AG20443 (cell line): ENCODE results near the gene AP1S1.
"Not testable (repeated sequence)": the region's sequence is repeated elsewhere in the genome, so short reads cannot be mapped to it uniquely, and the experiment has no call there.

Source experiments
- DNase-seq: peaks from one replicate; pipeline ENCODE4 v3.0.0; 2012; ENCODE audit warnings: low spot score, mixed read lengths

The AP1S1 gene

DNA sequence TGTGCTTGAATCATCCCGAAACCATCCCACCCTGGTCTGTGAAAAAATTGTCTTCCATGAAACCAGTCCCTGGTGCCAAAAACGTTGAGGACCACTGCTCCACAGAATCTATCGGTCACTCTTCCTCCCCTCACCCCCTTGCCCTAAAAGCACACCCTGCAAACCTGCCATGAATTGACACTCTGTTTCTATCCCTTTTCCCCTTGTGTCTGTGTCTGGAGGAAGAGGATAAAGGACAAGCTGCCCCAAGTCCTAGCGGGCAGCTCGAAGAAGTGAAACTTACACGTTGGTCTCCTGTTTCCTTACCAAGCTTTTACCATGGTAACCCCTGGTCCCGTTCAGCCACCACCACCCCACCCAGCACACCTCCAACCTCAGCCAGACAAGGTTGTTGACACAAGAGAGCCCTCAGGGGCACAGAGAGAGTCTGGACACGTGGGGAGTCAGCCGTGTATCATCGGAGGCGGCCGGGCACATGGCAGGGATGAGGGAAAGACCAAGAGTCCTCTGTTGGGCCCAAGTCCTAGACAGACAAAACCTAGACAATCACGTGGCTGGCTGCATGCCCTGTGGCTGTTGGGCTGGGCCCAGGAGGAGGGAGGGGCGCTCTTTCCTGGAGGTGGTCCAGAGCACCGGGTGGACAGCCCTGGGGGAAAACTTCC lies 28.2 kb upstream of the AP1S1 start:
- DNase-seq: peak; percentile 54

DNA sequence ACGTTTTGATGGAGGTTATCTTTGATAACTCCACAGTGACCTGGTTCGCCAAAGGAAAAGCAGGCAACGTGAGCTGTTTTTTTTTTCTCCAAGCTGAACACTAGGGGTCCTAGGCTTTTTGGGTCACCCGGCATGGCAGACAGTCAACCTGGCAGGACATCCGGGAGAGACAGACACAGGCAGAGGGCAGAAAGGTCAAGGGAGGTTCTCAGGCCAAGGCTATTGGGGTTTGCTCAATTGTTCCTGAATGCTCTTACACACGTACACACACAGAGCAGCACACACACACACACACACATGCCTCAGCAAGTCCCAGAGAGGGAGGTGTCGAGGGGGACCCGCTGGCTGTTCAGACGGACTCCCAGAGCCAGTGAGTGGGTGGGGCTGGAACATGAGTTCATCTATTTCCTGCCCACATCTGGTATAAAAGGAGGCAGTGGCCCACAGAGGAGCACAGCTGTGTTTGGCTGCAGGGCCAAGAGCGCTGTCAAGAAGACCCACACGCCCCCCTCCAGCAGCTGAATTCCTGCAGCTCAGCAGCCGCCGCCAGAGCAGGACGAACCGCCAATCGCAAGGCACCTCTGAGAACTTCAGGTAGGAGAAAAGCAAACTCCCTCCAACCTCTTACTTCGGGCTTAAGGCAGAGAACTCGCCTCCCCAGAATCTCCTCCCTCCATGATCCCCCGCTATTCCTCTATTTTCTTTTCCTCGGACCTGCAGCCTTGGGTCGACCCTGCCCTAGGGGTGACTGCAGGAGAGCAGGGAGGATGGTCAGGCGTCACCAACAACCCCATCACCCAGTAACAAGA lies 27.4 kb upstream of the AP1S1 start, which contains the start of gene SERPINE1:
Gene SERPINE1, plus strand, starts transcription at position 454 of the 809 bp plus-strand sequence. CDS start 1,290 bp downstream, outside the sequence.
- DNase-seq: peak; percentile 94

- DNase-seq: no peak
These were observed 26.7 kb upstream of the AP1S1 start for GRCh38 chr7:101127460-101128039.

GRCh38 chr7:101128040-101128834 lies 26.0 kb upstream of the AP1S1 start:
- no peak for DNase-seq

GRCh38 chr7:101129603-101130117 lies 24.6 kb upstream of the AP1S1 start:
- DNase-seq: no peak

DNA sequence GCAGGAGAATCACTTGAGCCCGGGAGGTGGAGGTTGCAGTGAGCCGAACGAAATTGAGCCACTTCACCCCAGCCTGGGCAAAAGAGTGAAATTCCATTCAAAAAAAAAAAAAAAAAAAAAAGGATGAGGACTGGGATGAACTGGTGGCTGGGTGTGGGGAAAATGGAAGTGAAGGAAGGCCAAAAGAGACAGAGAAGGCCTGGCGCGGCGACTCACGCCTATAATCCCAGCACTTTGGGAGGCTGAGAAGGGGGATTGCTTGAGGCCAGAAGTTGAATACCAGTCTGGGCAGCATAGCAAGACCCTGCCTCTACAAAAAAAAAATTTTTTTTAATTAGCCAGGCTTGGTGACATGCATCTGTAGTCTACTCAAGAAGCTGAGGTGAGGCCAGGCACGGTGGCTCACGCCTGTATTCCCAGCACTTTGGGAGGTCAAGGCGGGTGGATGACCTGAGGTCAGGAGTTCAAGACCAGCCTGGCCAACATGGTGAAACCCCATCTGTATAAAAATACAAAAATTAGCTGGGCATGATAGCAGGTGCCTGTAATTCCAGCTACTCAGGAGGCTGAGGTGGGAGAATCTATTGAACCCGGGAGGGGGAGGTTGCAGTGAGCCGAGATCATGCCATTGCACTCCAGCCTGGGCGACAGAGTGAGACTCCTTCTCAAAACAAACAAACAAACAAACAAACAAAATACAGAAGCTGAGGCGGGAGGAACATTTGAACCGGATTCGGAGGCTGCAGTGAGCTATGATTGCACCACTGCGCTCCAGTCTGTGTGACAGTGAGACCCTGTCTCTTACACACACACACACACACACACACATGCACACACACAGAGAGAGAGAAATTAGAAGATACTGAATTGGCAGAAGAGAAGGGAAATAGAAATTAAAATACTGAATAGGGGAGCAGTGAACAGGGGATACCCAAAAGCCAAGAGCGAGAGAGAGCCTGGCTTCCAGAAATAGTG lies 21.4 kb upstream of the AP1S1 start:
- DNase-seq: not testable (repeated sequence)

DNA sequence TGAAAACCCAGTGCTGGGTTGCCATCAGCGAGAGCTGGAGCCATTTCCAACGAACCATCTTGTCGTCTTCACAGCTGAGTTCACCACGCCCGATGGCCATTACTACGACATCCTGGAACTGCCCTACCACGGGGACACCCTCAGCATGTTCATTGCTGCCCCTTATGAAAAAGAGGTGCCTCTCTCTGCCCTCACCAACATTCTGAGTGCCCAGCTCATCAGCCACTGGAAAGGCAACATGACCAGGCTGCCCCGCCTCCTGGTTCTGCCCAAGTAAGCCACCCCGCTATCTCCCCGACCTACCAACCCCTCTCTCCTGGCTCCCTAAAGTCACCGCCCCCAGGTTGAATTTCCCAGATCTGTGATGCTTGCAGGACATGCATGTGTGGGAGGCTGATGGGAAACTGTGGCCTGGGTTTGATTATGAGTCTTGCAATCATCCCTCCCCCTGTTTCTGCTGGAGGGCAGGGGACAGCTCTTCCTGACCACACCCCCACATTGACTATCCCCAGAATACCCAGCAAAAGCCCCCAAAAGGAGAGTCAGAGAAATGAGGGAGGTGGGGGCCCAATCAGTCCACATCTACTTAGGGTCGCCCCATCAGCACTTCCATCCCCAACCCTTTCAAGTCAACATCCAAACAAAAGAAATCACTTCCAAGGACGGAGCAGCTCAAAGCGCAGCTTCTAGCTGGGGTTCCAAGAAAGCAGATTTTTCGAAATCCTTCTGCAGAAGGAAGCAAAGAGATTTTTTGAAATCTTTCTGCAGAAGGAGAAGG lies 20.5 kb upstream of the AP1S1 start:
- no peak for DNase-seq

DNA sequence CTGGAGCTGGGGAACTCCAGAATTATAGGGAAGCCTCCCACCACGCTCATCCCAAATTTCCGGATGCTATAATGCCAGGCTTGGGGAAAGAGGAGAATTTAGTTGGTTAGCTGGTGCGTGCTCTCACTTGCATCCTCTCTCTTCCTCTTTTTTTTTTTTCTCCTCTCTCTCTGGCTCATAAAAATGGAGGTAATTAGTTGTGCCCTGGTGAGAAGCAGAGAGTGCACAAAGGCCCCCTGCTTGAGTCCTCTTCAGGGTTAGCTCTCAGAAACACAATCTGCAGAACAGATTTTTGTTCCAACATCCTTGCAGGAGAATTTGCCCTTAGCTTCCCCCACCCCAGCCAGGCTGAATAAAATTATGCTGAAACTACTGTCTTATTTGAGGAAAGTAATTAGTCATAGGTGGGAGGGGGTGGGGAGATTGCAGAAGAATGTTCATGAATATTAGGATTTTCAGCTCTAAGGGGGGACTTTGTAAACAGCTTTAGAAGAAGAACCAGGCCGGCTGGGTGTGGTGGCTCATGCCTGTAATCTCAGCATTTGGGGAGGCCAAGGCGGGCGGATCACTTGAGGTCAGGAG lies 19.8 kb upstream of the AP1S1 start:
- DNase-seq: no peak

DNA sequence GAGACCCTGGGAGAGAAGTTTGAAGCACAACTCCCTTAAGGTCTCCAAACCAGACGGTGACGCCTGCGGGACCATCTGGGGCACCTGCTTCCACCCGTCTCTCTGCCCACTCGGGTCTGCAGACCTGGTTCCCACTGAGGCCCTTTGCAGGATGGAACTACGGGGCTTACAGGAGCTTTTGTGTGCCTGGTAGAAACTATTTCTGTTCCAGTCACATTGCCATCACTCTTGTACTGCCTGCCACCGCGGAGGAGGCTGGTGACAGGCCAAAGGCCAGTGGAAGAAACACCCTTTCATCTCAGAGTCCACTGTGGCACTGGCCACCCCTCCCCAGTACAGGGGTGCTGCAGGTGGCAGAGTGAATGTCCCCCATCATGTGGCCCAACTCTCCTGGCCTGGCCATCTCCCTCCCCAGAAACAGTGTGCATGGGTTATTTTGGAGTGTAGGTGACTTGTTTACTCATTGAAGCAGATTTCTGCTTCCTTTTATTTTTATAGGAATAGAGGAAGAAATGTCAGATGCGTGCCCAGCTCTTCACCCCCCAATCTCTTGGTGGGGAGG lies 16.5 kb upstream of the AP1S1 start:
- DNase-seq: no peak

DNA sequence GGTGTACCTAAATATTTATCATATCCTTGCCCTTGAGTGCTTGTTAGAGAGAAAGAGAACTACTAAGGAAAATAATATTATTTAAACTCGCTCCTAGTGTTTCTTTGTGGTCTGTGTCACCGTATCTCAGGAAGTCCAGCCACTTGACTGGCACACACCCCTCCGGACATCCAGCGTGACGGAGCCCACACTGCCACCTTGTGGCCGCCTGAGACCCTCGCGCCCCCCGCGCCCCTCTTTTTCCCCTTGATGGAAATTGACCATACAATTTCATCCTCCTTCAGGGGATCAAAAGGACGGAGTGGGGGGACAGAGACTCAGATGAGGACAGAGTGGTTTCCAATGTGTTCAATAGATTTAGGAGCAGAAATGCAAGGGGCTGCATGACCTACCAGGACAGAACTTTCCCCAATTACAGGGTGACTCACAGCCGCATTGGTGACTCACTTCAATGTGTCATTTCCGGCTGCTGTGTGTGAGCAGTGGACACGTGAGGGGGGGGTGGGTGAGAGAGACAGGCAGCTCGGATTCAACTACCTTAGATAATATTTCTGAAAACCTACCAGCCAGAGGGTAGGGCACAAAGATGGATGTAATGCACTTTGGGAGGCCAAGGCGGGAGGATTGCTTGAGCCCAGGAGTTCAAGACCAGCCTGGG lies 15.9 kb upstream of the AP1S1 start:
- DNase-seq: peak; percentile 85

DNA sequence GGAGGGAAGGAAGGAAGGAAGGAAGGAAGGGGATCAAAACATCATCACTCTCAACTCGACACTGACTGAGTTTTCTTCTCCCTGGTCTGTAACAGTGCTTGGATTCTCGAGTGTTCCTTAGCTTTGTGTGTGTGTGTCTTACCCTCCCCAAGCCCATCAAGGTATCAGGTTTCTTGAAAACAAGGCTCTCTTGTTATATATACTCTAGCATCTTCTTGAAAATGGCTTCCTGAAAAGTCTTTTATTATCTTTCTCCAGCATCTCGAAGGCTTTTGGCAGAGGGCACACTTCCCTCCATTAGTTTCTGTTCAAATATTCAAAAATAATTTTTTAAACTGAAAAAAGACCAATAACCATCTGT lies 14.0 kb upstream of the AP1S1 start:
- no peak for DNase-seq

- no peak for DNase-seq
These were observed 13.4 kb upstream of the AP1S1 start for GRCh38 chr7:101140746-101141382.

- DNase-seq: no peak
These were observed 2.2 kb upstream of the AP1S1 start for GRCh38 chr7:101151908-101152651.

DNA sequence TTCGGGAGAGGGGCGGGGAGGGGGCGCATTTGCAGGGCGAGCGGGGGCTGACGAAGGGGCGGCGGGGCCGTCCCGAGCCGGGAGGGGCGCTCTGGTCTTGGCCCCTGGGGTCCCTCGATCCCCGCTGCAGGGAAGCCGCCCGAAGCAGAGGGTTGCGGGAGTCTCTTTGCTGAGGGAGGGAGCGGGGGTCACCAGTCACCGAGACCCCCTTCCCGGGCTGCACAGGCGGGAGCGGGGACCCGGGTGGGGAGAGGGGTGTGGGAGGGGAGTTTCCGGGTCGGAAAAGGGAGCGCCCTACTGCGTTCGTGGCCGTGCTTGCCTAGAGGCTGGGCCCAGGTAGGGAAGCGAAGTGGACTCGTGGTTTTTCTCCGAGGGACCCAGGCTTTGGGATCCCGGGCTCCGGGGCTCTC lies 422 bp downstream of the AP1S1 start:
- no peak for DNase-seq

- no peak for DNase-seq
These were observed 1.0 kb downstream of the AP1S1 start for GRCh38 chr7:101155303-101155702.

- no peak for DNase-seq
These were observed 2.0 kb downstream of the AP1S1 start for GRCh38 chr7:101156277-101156676.

DNA sequence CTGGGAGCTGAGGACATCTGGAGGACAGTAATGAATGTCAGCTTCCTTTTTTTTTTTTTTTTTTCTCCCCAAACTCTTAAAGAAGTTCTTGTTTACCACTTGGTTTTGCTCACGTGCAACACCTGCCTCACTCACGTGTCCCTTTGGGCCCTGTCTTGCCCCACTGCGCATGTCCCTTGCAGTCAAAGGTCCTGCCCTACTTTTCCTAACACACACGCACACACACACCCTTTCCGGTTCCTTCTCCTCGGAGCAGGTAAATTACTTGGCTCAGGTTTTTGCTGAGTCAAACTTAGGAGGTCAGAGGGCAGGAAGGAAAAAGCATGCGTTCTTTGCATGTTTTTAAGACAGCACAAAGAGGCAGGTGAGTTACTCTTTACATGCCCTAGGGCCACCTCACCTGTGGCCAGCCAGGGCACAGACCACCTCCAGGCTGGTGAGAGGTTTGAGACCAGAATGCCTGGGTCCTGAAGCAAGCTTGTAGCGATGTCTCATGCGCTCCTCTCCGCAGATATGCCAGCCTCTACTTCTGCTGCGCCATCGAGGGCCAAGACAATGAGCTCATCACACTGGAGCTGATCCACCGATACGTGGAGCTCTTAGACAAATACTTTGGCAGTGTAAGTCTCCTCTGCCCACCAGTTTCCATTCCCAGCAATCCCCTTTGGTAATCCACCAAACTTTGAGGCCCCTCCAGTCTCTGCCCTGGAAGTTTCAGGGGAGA lies 2.8 kb downstream of the AP1S1 start:
- DNase-seq: no peak
